Aorta (tissue), 5 donors: Measurements from ENCODE around the gene ATP5F1D. TPM values are rescaled to one million over a fixed set of nuclear protein-coding genes. Genes with fewer than 3 reads are reported as not detected.
A peak's percentile ranks its signal among the peaks of the same experiment; 100 is the strongest.

Experiments
- ATAC-seq: fragments of 200-7000 bp; cut with Tn5 transposase; one replicate; pipeline ENCODE4 v1.9.1; 2022; ENCODE audit warnings: moderate library complexity; ENCODE audit not compliant: low FRiP score
- DNase-seq, 2 donors: peaks; one replicate each; pipeline ENCODE4 v3.0.0-alpha.2; 2020
- H3K27ac ChIP-seq, 2 donors: one replicate each; pipeline ENCODE4 v1.5.1; 2013; ENCODE audit warnings: low read length in 2 of 2, mild to moderate bottlenecking in 2 of 2, moderate library complexity in 2 of 2, control low read depth in 1 of 2, inconsistent platforms in 1 of 2, low read depth in 1 of 2
- H3K27me3 ChIP-seq, 2 donors: one replicate each; pipeline ENCODE4 v1.6.1; 2013; ENCODE audit warnings: control low read depth in 1 of 2, low read length in 1 of 2, mild to moderate bottlenecking in 1 of 2, moderate library complexity in 1 of 2; ENCODE audit not compliant: insufficient read depth in 2 of 2, control insufficient read depth in 1 of 2
- H3K36me3 ChIP-seq, 2 donors: one replicate each; pipeline ENCODE4 v1.6.1; 2013; ENCODE audit warnings: control low read depth in 1 of 2, low read length in 1 of 2, mild to moderate bottlenecking in 1 of 2; ENCODE audit not compliant: insufficient read depth in 2 of 2, control insufficient read depth in 1 of 2
- H3K4me1 ChIP-seq, 2 donors: one replicate each; pipeline ENCODE4 v1.6.1; 2013; ENCODE audit warnings: low read length in 2 of 2, control low read depth in 1 of 2, mild to moderate bottlenecking in 1 of 2, moderate library complexity in 1 of 2; ENCODE audit not compliant: insufficient read depth in 2 of 2, control insufficient read depth in 1 of 2
- H3K4me3 ChIP-seq, 2 donors: one replicate each; pipeline ENCODE4 v1.5.1; 2013; ENCODE audit warnings: low read length in 2 of 2, control low read depth in 1 of 2, mild to moderate bottlenecking in 1 of 2
- H3K9me3 ChIP-seq: one replicate; pipeline ENCODE4 v1.6.1; 2013; ENCODE audit warnings: mild to moderate bottlenecking, low read length; ENCODE audit not compliant: control insufficient read depth
- WGBS, 2 donors: extraction: QIAGEN DNeasy Blood & Tissue Kit; methylation state at CpG; one replicate each; pipeline ENCODE4 v1.1.7; 2013; 5-methylcytosine and 5-hydroxymethylcytosine counted together
- intact Hi-C, 2 donors: fragments of 100-400 bp; cut with DNase I; formaldehyde crosslinking; loops; one replicate each; pipeline versions ENCODE4 v1.14.2 to v1.15.0; 2022
- polyA plus RNA-seq, 2 donors: library from polyadenylated mRNA; stranded (reverse); fragments of 200-250 nt; gene quantifications; one replicate each; pipeline ENCODE4 v1.2.3, GENCODE V29; 2013
- total RNA-seq, 2 donors: library from RNA; stranded (reverse); fragmentation: NEBNext Ultra II Directional; extraction: Animal tissue kit (Norgen Biotek cat#: 25700); gene quantifications; one replicate each; pipeline ENCODE4 v1.2.1, GENCODE V29; 2021
- donor health status: healthy with polysubstance abuse.
- donor health status: Bipolar disorder and iron deficiency.
- donor health status: DM: no; HTN: no; CAD: no.
- donor health status: DM: no; HTN: no; CAD: no.
- donor health status: DM: yes; HTN: yes; CAD: no.

The ATP5F1D gene
- total and polyA plus RNA-seq, 4 donors, result 92.8 to 164 (median 116) TPM

GRCh38 chr19:1258163-1258492 is 16.6 kb downstream of the ATP5F1D start:
- Histone ChIP-seq H3K4me3 (no peak overlapping the region), H3K9me3 (no peaks in the 10 kb centered on the region), H3K27me3 (no peaks in the 10 kb centered on the region), H3K36me3 (peaks cover 6 to 9% of the 10 kb centered on the region in 2 donors), H3K27ac (no peak overlapping the region), H3K4me1 (peaks cover 0 to 2% of the 10 kb centered on the region in 2 donors)
- intact Hi-C loops, result no loop called here
- no peak for ATAC-seq
- WGBS, 2 donors, result 76 to 78% methylated on average over 8 of the region's 8 CpGs
- DNase-seq, result no peak

GRCh38 chr19:1258707-1259205 is 17.2 kb downstream of the ATP5F1D start:
- DNase-seq, result no peak
- peak overlapping the region in 1 of 2 donors; percentile 25 for H3K27ac ChIP-seq
- no peaks in the 10 kb centered on the region for H3K27me3 ChIP-seq
- H3K36me3 ChIP-seq, result peaks cover 6 to 9% of the 10 kb centered on the region in 2 donors
- no peak for ATAC-seq
- no peaks in the 10 kb centered on the region for H3K9me3 ChIP-seq
- H3K4me3 ChIP-seq, result no peak overlapping the region
- H3K4me1 ChIP-seq, result peaks cover 0 to 2% of the 10 kb centered on the region in 2 donors
- intact Hi-C loops, result no loop called here
- WGBS, 2 donors, result 30 to 35% methylated on average over 15 of the region's 15 CpGs

DNA sequence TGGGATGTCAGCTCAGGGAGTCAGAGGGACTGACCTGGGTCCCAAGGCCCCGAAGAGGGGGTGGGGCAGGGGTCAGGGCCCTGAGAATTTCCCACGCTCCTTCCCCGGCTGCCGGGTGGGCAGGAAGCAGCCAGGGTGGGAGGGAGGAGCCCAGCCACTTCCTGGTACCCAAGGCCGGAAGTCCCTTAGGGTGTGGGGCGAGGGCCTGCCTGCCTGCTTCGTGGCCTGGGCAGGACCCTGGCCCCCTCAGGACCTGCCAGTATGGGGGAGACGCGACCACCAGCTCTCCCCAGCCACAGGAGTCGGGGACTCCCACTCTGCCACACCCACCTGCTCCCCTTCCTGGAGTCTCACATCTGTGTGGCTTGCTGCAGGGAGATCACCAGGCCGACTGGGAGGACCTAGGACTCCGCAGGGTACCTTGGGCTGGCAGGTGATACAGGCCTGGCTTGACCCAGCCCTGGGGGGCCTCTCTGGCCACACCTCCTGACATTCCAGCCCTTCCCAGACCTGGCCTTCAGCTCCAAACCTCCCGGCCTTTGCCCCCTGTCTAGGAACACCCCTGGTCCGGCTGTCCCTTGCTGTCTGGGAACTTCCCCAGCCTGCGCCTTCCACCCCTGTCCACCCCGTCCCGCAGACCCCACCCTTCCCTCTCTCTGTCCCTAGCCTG is 17.8 kb downstream of the ATP5F1D start:
- Histone ChIP-seq H3K36me3 (peaks cover 6 to 9% of the 10 kb centered on the region in 2 donors), H3K9me3 (no peaks in the 10 kb centered on the region), H3K27ac (peak overlapping the region in 1 of 2 donors; percentile 25), H3K4me1 (peaks cover 0 to 2% of the 10 kb centered on the region in 2 donors), H3K4me3 (no peak overlapping the region), H3K27me3 (no peaks in the 10 kb centered on the region)
- 35 to 45% methylated on average over 15 to 17 of the region's 17 CpGs for WGBS, 2 donors
- intact Hi-C loops, result no loop called here
- peak in 1 of 2 donors; percentile 86 for DNase-seq
- ATAC-seq, result peak; percentile 4

GRCh38 chr19:1259876-1260748 is 18.6 kb downstream of the ATP5F1D start:
- Histone ChIP-seq H3K27me3 (no peaks in the 10 kb centered on the region), H3K4me3 (no peak overlapping the region), H3K27ac (peak overlapping the region in 1 of 2 donors; percentile 53), H3K9me3 (no peaks in the 10 kb centered on the region), H3K4me1 (peaks cover 0 to 2% of the 10 kb centered on the region in 2 donors), H3K36me3 (peaks cover 6 to 7% of the 10 kb centered on the region in 2 donors)
- intact Hi-C loops, result no loop called here
- DNase-seq, result no peak
- no peak for ATAC-seq
- WGBS, 2 donors, result 29 to 31% methylated on average over 33 of the region's 33 CpGs

DNA sequence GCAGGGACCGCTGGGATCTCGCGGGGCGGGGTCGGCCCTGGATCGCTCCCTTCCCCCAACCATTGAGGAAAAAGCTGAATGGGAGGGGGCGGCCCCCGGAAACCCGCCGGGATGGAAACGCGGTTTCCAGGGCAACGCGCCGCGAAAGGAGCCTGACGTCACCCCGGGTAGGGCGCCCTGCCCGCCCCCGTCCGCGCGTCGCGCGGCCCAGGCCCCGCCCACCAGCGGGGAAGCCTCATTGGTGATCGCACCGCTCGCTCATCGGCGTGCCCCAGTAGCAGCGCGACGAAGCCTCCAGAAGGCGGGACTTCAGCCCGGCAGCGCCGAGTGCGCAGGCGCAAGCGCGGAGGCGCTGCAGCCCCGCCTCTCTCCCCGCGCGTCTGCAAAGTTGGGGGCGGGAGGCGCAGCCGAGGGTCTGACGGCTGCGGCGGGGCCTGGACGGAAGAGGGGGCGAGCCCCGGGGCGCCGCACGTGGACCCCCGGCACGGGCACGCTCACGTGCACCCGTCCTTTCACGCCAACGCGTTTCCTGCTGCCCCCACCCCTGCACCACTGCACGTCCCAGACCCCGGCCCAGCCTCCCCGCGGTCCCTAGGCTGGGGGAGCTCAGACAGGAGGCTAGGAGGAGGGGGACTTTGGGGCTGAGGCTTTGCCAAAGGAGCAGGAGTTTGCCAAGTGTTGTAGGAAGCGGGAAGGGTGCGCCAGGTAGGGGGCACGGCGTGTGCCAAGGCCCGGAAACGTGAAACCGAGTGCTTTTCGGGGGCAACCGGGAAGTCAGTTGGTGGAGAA is 19.4 kb downstream of the ATP5F1D start:
- ATAC-seq, result peak; percentile 89
- Histone ChIP-seq H3K4me3 (peak overlapping the region in 1 of 2 donors; percentile 18), H3K36me3 (no peaks in the 10 kb centered on the region), H3K27ac (peak overlapping the region; percentile 69 to 89), H3K4me1 (peaks cover 0 to 2% of the 10 kb centered on the region in 2 donors), H3K27me3 (no peaks in the 10 kb centered on the region), H3K9me3 (no peaks in the 10 kb centered on the region)
- WGBS, 2 donors, result 0 to 1% methylated on average over 52 to 83 of the region's 83 CpGs
- peak; percentile 98 to 99 for DNase-seq
- intact Hi-C loops, result no loop called here

DNA sequence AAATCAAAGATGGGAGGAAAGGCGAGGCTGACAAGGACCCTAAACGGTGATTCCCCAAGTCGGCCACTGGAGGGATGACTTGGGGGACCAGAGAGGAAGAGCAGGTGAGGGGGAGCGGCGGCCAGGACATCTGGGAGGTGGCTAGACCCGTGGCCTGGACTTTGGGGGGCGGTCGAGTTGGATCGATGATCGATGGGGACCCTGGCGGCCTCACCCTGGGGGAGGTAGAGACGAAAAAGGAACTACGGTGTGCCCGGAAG is 19.9 kb downstream of the ATP5F1D start:
- ATAC-seq, result no peak
- WGBS, 2 donors, result 3 to 4% methylated on average over 14 of the region's 14 CpGs
- Histone ChIP-seq H3K36me3 (no peaks in the 10 kb centered on the region), H3K4me1 (peaks cover 0 to 2% of the 10 kb centered on the region in 2 donors), H3K27me3 (no peaks in the 10 kb centered on the region), H3K4me3 (peak overlapping the region in 1 of 2 donors; percentile 18), H3K27ac (peak overlapping the region; percentile 69 to 89), H3K9me3 (no peaks in the 10 kb centered on the region)
- intact Hi-C loops, result no loop called here
- DNase-seq, result no peak

- intact Hi-C loops, result no loop called here
- H3K9me3 ChIP-seq, result no peaks in the 10 kb centered on the region
- no peaks in the 10 kb centered on the region for H3K27me3 ChIP-seq
- H3K27ac ChIP-seq, result peak overlapping the region; percentile 69 to 89
- peaks cover 0 to 2% of the 10 kb centered on the region in 2 donors for H3K4me1 ChIP-seq
- no peak overlapping the region for H3K4me3 ChIP-seq
- WGBS, 2 donors, result 2 to 3% methylated on average over 24 to 28 of the region's 28 CpGs
- DNase-seq (peak; percentile 88 to 92), ATAC-seq (no peak)
- H3K36me3 ChIP-seq, result no peaks in the 10 kb centered on the region
Measured at GRCh38 chr19:1261798-1262622, 20.5 kb downstream of the ATP5F1D start.

DNA sequence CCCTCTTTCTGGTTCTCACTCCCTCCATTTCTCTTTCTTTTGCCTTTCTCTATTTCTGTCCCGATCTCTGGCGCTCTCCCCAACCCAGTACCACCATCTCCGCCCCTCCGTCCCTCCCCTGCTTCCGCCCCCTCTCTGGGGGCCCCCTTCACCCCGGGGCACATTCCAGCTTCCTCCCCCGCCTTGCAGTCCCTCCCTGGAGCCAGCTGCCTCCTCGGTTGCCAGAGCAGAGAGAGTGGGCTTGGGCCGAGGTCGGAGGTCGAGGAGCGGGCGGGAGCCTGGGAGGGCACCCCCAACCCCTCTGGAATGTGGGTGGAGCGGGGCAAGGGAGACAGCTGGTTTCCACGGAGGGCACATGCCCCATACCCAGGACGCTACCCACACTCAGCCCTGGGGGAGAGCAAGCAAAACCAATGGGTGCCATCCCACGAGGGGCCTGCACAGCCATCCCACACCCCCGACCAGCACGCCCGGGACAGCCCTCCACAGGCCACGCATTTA is 21.1 kb downstream of the ATP5F1D start:
- peaks cover 0 to 2% of the 10 kb centered on the region in 2 donors for H3K4me1 ChIP-seq
- intact Hi-C loops, result no loop called here

More for the DNA sequence above, 21.1 kb downstream of the ATP5F1D start:
- no peak for ATAC-seq
- WGBS, 2 donors, result 43 to 48% methylated on average over 21 of the region's 21 CpGs
- no peak overlapping the region for H3K4me3 ChIP-seq
- DNase-seq, result peak in 1 of 2 donors; percentile 59
- peak overlapping the region; percentile 69 to 89 for H3K27ac ChIP-seq
- H3K36me3 ChIP-seq, result no peaks in the 10 kb centered on the region
- no peaks in the 10 kb centered on the region for H3K9me3 ChIP-seq
- H3K27me3 ChIP-seq, result no peaks in the 10 kb centered on the region
